AG09309 (cell line): ENCODE results near the gene SCGB3A2.

Source experiments
- DNase-seq: peaks from one replicate; pipeline ENCODE4 v3.0.0-alpha.2; 2010; ENCODE audit warnings: low read depth
- H3K4me3 ChIP-seq: 2 replicates; pipeline ENCODE4 v1.5.1; 2011; ENCODE audit warnings: mild to moderate bottlenecking, low read depth, low read length, moderate library complexity; ENCODE audit not compliant: control insufficient read depth
- TF ChIP-seq, protein P1 (sequence below): IDR thresholded peaks from 2 replicates; pipeline ENCODE4 v1.5.1; 2011; ENCODE audit warnings: mild to moderate bottlenecking, low read depth, low read length, inconsistent platforms; ENCODE audit not compliant: insufficient read depth, control insufficient read depth; ENCODE audit errors: missing control alignments

SCGB3A2 gene

GRCh38 chr5:147842869-147843268 is 35.6 kb upstream of the SCGB3A2 start:
- H3K4me3 ChIP-seq = no peak overlapping the region
- DNase-seq = no peak
- TF ChIP-seq, protein P1, sequence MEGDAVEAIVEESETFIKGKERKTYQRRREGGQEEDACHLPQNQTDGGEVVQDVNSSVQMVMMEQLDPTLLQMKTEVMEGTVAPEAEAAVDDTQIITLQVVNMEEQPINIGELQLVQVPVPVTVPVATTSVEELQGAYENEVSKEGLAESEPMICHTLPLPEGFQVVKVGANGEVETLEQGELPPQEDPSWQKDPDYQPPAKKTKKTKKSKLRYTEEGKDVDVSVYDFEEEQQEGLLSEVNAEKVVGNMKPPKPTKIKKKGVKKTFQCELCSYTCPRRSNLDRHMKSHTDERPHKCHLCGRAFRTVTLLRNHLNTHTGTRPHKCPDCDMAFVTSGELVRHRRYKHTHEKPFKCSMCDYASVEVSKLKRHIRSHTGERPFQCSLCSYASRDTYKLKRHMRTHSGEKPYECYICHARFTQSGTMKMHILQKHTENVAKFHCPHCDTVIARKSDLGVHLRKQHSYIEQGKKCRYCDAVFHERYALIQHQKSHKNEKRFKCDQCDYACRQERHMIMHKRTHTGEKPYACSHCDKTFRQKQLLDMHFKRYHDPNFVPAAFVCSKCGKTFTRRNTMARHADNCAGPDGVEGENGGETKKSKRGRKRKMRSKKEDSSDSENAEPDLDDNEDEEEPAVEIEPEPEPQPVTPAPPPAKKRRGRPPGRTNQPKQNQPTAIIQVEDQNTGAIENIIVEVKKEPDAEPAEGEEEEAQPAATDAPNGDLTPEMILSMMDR = no peak

- TF ChIP-seq, protein P1 = no peak
- H3K4me3 ChIP-seq = no peak overlapping the region
- DNase-seq = no peak
These were observed 33.7 kb upstream of the SCGB3A2 start for GRCh38 chr5:147844846-147845245.

- DNase-seq = no peak
- TF ChIP-seq, protein P1 = no peak
- H3K4me3 ChIP-seq = no peak overlapping the region
These were observed 32.9 kb upstream of the SCGB3A2 start for GRCh38 chr5:147845618-147846017.

- no peak overlapping the region for H3K4me3 ChIP-seq
- DNase-seq = no peak
- TF ChIP-seq, protein P1 = no peak
These were observed 29.3 kb upstream of the SCGB3A2 start for GRCh38 chr5:147849226-147849625.

DNA sequence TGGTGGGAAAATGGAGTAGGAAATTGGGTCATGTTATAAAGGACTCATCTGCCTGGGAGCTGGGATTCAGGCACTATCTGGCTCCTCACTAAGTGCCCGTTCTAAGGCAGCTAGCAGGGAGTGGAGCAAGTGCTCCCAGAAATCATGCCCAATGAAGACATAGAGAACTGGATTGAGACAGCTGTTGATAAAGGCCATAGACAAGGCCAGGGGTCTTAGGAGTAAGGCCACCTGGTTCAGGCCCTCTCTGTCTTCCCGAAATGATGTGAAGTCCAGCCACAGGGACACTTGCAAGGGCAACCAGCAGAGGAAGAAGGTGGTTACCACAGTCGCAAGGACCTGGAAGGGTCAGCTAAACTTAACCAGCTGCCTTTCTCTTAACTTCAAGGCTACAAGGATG is 26.9 kb upstream of the SCGB3A2 start:
- no peak for DNase-seq
- TF ChIP-seq, protein P1 = no peak
- no peak overlapping the region for H3K4me3 ChIP-seq

- TF ChIP-seq, protein P1 = no peak
- no peak overlapping the region for H3K4me3 ChIP-seq
- DNase-seq = no peak
These were observed 26.1 kb upstream of the SCGB3A2 start for GRCh38 chr5:147852365-147852764.
